ENCODE measurements around the gene CAMK2G. TPM values are rescaled to one million over a fixed set of nuclear protein-coding genes. Genes with fewer than 3 reads are reported as not detected.
A peak's percentile ranks its signal among the peaks of the same experiment; 100 is the strongest.

The CAMK2G gene
- total RNA-seq, 1 experiment from 2014 or later = 41.4 TPM

DNA sequence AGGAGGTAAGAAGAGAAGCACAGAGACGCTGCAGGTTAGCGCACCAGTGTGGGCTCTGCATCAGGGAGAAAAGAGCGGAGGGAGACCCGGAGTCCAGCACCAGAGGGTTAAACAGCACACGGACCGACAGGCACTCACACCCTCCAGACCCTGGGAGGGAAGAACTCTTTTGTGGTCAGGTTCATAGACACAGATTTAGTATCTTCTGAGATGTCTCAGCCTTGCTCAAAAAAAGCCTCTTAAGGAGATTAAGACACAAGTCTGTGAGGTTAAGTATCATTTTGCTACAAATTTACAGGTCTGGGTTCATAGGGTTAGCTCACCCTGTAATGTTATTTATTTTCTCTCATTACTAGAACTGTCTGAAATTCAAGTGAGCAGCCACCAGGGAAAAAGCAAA lies 46.2 kb downstream of the CAMK2G start:
- no peaks in the 10 kb centered on the region for H3K4me1 ChIP-seq (ENCODE audit: control insufficient read depth, insufficient read depth, low read length)
- DNase-seq (ENCODE audit: low read depth, low spot score) (no peak), ATAC-seq (0 out of 2 replicates have a peak, but pooled peaks have one; percentile 27)
- in situ Hi-C loops (cut with HindIII; ENCODE audit: low pct_unique_long_range_greater_than_20kb, low sequenced_read_pairs) (no loop called here), intact Hi-C loops (cut with micrococcal nuclease; ENCODE audit: unreplicated experiment) (no loop called here)
- TF ChIP-seq TCF7L2 (IDR thresholded peaks at IDR 0.05; ENCODE audit: low read depth, low read length) = no peak
- TF ChIP-seq, protein P1, sequence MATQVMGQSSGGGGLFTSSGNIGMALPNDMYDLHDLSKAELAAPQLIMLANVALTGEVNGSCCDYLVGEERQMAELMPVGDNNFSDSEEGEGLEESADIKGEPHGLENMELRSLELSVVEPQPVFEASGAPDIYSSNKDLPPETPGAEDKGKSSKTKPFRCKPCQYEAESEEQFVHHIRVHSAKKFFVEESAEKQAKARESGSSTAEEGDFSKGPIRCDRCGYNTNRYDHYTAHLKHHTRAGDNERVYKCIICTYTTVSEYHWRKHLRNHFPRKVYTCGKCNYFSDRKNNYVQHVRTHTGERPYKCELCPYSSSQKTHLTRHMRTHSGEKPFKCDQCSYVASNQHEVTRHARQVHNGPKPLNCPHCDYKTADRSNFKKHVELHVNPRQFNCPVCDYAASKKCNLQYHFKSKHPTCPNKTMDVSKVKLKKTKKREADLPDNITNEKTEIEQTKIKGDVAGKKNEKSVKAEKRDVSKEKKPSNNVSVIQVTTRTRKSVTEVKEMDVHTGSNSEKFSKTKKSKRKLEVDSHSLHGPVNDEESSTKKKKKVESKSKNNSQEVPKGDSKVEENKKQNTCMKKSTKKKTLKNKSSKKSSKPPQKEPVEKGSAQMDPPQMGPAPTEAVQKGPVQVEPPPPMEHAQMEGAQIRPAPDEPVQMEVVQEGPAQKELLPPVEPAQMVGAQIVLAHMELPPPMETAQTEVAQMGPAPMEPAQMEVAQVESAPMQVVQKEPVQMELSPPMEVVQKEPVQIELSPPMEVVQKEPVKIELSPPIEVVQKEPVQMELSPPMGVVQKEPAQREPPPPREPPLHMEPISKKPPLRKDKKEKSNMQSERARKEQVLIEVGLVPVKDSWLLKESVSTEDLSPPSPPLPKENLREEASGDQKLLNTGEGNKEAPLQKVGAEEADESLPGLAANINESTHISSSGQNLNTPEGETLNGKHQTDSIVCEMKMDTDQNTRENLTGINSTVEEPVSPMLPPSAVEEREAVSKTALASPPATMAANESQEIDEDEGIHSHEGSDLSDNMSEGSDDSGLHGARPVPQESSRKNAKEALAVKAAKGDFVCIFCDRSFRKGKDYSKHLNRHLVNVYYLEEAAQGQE (IDR thresholded peaks at IDR 0.05; ENCODE audit: insufficient read depth in 1 of 2, low read depth in 2 of 2, low read length in 1 of 2) = no peak
- no peak for TF ChIP-seq CTCF (IDR thresholded peaks at IDR 0.05)
- no peak overlapping the region for H3K27ac ChIP-seq (ENCODE audit: low read length)
- POLR2A ChIA-PET = no interaction called here
- no peaks in the 10 kb centered on the region for H3K36me3 ChIP-seq (ENCODE audit: control insufficient read depth, insufficient read depth, low read length)
- no peaks in the 10 kb centered on the region for H3K27me3 ChIP-seq (ENCODE audit: control insufficient read depth, insufficient read depth, low read length)
- H3K4me3 ChIP-seq (ENCODE audit: low read depth in 2 of 2, low read length in 2 of 2) = no peak overlapping the region
- CTCF ChIA-PET = no interaction called here
- H3K9me3 ChIP-seq (ENCODE audit: control insufficient read depth, insufficient read depth, low read depth, low read length) = no peaks in the 10 kb centered on the region
- no TSS peak for BruUV-seq (replicated peaks)

GRCh38 chr10:73827346-73828089 lies 46.8 kb downstream of the CAMK2G start:
- intact Hi-C loops (cut with micrococcal nuclease; ENCODE audit: unreplicated experiment) (no loop called here), in situ Hi-C loops (cut with HindIII; ENCODE audit: low pct_unique_long_range_greater_than_20kb, low sequenced_read_pairs) (no loop called here)
- DNase-seq (ENCODE audit: low read depth, low spot score) (no peak), ATAC-seq (0 out of 2 replicates have a peak, but pooled peaks have one; percentile 15)
- ChIA-PET POLR2A (no interaction called here), CTCF (no interaction called here)
- Histone ChIP-seq H3K27ac (ENCODE audit: low read length) (no peak overlapping the region), H3K4me3 (ENCODE audit: low read depth in 2 of 2, low read length in 2 of 2) (no peak overlapping the region), H3K36me3 (ENCODE audit: control insufficient read depth, insufficient read depth, low read length) (no peaks in the 10 kb centered on the region), H3K9me3 (ENCODE audit: control insufficient read depth, insufficient read depth, low read depth, low read length) (no peaks in the 10 kb centered on the region), H3K4me1 (ENCODE audit: control insufficient read depth, insufficient read depth, low read length) (no peaks in the 10 kb centered on the region), H3K27me3 (ENCODE audit: control insufficient read depth, insufficient read depth, low read length) (no peaks in the 10 kb centered on the region)
- BruUV-seq (replicated peaks) = no TSS peak
- TF ChIP-seq TCF7L2 (IDR thresholded peaks at IDR 0.05; ENCODE audit: low read depth, low read length) (no peak), POLR2AphosphoS5 (IDR thresholded peaks at IDR 0.05; ENCODE audit: low read depth, low read length) (no peak), CTCF (IDR thresholded peaks at IDR 0.05) (no peak), SIN3A (IDR thresholded peaks at IDR 0.05; ENCODE audit: borderline replicate concordance, insufficient read depth, low read depth, low read length) (no peak)
- TF ChIP-seq, protein P1 (IDR thresholded peaks at IDR 0.05; ENCODE audit: insufficient read depth in 1 of 2, low read depth in 2 of 2, low read length in 1 of 2) = no peak

All from Panc1 (cell line).